ENCODE data around the gene CSPG4.
"Not testable (repeated sequence)": the region's sequence is repeated elsewhere in the genome, so short reads cannot be mapped to it uniquely, and the experiment has no call there.

The CSPG4 gene

GRCh38 chr15:75725006-75725718, 12.5 kb upstream of the CSPG4 start:
- DNase-seq (ENCODE audit: low spot score), result no peak

- DNase-seq (ENCODE audit: low spot score), result peak; percentile 97
Measured at GRCh38 chr15:75723847-75724660, 11.4 kb upstream of the CSPG4 start.

DNA sequence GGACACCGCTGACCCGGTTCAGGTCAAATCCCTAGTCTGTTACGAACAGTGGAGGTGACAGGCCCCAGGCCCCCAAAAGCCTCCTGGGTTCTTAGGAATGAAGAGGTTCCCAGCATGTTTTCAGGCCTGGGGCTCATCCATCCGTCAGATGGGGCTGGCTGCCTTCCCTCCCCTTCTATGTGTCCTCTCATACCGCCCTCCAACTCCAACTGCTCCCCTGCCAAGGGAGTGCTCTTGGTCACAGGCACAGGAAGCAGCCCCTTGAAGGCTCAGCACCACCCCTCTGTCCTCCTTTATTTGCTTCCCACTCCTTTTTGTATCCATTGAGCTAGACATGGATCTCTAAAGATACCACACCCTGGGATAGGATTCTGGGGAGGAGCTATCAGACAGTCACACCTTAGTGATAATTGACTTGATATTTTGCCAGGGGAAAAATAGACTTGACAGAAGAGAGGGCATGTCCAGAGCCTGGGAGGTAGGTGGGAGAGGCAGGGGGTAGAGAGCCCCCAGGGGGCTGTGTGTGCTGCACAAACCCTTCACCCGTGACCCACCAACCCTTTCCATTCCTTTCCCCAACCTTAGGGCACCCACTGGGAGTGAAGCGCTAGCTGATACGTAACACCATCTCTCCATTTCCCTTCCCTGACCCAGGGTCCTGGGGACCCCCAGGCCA, 10.7 kb upstream of the CSPG4 start:
- DNase-seq (ENCODE audit: low spot score), result no peak

DNA sequence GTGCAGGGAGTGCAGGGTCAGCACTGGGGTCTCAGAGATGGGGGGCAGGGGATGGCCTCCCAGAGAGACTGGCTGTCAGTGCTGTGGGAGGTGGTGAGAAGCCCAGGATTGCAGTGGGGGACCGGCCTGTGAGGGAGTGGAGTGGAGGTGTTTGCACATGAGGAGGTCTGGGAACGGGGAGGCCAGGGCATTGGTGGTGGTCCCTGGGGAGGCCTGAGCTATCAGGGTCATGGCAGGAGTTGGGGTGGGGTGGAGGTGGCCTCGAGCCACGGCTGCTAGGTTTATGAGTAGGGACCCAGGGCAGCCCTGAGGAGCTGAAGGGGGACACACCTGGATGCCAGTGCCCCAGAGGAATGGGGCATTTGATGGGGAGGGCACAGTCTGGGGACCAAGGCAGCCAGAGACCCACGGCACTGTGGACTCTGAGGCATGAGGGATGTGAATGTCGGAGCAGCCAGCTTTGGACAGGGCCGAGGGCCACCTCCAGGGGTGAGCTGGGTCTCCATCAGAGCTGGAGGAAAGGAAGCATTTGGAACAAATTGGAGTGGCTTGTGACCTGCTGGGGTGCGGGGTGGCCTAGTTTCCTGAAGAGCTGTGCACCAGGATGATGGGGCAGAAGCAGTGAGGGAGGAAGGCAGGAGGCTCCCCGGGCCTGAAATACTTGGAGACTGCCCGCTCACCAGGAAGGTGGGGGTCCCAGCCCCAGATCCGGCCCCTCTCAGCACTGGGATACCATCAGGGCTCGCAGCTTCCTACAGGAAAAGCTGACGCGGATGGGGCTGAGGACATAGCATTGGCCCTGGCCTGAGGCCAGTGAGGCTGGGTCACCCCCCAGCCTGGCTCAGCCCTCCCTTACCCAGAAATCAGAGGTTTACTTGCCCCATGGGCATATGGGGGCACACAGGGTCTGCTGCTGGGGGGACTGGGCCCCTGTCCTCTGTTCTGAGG, 9.5 kb upstream of the CSPG4 start:
- no peak for DNase-seq (ENCODE audit: low spot score)

GRCh38 chr15:75721480-75721922, 8.9 kb upstream of the CSPG4 start:
- no peak for DNase-seq (ENCODE audit: low spot score)

DNA sequence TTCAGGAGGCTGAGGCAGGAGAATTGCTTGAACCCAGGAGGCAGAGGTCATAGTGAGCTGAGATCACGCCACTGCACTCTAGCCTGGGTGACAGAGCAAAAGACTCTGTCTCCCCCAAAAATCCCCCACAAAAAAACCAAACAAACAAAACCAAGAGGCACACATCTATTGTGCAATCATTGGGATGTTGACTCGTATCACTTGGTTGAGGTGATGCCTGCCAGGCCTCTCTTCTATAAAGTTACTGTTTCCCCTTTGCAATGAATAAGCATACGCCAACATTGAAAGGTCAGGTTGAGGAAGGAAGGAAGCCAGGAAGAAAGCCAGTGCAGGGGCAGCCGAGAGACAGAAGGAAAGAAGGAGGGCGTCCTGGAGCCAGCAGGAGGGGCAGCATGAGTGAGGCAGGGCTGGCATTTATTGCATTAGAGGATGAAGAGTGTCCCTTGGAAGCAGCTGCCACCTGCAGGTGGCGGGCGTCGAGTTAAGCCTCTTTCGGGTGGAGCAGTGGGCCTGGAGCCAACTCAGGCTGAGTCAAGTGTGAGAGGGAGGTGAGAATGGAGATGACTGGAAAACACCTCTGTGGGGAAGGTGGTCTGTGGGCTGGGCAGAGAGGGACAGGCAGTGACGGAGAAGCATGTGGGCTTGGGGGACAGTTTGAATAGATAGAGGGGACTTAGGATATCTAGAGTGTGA, 8.3 kb upstream of the CSPG4 start:
- DNase-seq (ENCODE audit: low spot score), result no peak

- no peak for DNase-seq (ENCODE audit: low spot score)
Measured at GRCh38 chr15:75720297-75720696, 7.6 kb upstream of the CSPG4 start.

- DNase-seq (ENCODE audit: low spot score), result peak; percentile 81
Measured at GRCh38 chr15:75718328-75718727, 5.7 kb upstream of the CSPG4 start.

DNA sequence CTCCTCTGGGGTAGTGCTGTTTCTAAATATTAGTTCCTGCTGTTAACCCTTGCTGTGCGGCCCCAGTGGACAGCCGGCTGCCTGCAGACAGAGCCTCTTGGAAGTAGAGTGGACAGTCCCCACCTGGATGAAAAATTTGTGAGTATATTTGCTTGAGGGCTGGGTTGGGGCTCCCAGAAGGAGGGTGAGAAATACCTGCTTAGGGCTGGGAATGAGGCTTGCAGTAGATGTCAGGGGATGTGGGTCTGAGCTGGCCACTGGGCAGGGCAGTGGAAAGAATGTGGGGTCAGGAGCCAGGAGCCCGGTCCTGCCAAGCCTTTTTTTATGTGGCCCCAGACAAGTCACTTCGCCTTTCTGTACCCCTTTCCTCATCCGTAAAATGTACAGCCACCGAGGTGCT, 4.4 kb upstream of the CSPG4 start:
- DNase-seq (ENCODE audit: low spot score), result not testable (repeated sequence)

DNA sequence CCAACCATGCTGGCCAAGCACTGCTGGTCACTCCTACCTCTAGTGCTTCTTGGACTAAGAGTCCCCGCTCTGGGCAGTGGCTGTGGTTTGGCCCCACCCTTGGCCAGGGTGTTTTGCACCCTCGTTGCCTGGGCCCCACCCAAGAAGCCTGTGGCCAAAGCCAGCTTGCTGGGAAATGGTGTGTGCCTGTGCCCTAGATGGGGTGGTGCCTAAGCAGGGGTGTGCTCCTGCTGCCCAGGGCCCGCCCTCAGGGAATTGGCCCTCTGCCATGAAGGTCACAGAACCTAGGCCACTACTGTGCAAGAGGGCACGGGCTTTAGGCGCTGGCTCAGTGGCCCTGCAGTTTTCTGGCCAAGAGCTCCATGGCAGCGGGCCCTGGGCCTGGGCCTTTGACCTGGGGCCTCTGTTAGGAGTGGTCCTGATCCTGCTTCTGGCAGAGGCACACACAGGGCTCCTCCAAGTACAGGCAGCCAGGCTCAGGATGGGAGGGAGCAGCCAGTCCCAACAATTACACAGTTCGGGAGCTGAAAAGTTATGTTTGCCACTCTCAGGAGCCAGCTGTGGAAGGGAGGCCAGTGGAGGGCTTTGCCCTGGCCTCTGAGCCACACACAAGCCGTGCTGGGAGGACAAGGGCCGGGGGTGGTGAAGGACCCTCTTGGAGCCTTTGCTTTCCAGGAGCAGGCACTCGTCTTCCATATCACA, 3.8 kb upstream of the CSPG4 start:
- DNase-seq (ENCODE audit: low spot score), result not testable (repeated sequence)

DNA sequence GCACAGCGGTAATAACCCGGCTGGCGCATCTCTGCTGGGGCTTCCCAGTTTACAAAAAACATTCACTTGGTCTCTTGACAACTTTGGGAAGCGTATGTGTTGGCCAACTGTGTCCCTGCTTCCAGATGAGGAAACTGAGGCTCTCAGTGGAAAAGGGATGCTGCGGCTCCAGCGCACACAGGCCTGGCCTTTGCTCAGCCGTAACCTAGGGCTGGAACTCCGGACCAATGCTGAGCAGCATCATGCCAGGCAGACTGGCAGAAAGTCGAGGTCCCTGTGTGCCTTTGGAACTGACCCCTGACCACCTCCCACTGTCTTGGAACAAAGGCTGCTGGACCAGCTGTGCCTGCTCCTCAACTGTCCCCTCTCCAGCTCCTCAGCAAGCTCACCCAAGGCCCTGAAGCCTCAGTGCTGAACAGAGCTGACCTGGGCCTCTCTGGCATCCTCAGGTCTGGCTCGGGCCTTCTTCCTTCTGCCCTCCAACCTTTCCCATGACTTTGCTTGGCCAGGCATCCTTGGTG, 2.7 kb upstream of the CSPG4 start:
- not testable (repeated sequence) for DNase-seq (ENCODE audit: low spot score)

- no peak for DNase-seq (ENCODE audit: low spot score)
Measured at GRCh38 chr15:75714195-75714594, 1.5 kb upstream of the CSPG4 start.

DNA sequence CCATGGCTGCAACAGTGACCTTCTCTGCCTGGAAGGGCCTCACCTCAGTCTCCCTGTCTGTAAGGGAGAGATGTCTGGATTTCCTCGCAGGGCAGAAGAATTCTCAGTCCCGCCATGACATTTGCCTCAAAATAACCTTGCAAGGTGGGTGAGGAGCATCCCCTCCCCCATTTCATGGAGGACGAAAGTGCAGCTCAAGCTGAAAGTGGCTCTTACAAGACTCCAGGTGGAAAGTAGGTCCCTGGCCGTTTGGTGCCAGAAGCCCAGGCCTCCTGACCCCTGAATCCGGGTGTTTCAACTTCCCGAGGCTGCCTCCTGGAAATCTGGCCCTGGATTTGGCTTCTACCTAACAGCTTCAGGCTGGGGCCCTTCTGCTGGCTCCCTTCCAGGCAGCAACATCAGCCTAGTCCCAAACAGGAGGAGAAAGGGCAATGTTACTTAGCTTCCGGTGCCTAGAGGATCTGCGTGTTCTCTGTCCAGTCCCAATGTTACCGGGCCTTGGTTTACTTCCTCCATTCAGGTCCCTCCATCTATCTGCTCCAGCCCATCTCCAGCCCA, 769 bp upstream of the CSPG4 start:
- DNase-seq (ENCODE audit: low spot score), result peak; percentile 47

DNA sequence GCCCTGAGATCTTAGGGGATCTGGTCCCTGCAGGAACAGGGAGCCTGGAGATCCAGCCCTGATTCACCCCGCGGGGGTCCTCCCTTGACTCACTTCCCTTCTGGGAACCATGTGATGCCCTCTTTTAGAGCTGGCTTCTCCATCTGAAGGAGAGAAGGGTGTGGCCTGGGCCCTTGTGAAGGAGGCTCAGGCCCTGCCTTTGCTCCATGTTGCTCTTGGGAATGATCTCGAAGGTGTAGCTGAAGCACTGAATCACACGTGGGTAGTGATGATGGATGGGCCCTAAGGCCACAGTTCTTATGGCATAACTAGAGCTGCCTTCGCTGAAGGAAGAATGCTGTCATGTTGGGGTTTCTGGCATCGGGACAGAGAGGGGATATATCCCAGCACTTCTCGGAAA, 1.2 kb downstream of the CSPG4 start:
- DNase-seq (ENCODE audit: low spot score), result not testable (repeated sequence)

DNA sequence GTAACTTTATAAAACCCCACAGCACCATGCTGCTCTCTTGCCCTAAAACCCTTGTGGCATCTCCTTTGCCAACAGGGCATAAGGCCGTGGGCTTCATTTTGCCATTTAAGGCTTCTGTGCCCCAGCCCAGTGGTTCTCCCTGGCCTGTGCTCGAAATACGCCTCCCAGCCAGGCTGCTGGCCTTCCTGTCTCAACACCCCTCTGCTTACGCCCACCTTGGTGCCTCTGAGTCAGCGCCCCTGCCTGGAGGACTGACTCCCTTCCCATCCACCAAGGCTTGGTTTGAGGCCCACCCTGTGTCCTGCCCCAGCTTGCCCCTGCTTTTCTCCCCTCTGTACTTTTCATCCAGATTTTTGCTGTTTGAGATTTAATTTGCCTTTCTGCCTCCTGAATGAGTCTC, 1.8 kb downstream of the CSPG4 start:
- not testable (repeated sequence) for DNase-seq (ENCODE audit: low spot score)

- DNase-seq (ENCODE audit: low spot score), result not testable (repeated sequence)
Measured at GRCh38 chr15:75709458-75709857, 3.2 kb downstream of the CSPG4 start.

DNA sequence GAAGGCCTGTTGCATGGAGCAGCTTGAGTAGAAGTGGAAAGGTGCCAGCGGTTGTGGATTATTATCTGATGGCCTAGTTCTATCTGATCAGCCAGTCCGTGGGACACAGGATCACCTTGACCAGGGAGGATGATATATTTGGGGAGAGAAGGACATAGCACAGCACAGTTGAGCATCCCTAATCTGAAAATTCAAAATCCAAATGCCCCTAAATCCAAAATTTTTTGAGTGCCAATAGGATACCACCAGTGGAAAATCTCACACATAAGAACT, 6.0 kb downstream of the CSPG4 start:
- no peak for DNase-seq (ENCODE audit: low spot score)

GRCh38 chr15:75705854-75706681, 6.6 kb downstream of the CSPG4 start:
- no peak for DNase-seq (ENCODE audit: low spot score)

DNA sequence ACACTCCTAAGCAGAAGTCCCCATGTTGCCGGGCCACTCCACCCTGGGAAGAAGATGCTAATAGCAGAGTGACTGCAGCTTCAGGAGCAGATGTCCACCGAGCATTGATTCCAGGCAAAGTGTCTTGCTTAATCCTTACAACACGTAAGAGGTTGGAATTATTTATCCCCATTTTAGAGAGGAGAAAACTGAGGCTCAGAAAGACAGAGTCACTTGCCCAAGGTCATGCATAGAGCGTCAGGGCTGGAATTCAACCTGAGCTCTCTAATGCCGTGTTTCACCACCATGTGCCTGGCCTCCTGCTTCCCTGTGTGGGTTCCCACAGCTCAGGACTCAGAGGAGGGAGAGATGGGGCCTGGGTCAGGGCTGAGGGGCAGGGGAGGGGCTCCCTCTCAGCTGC, 7.3 kb downstream of the CSPG4 start:
- DNase-seq (ENCODE audit: low spot score), result not testable (repeated sequence)

Data from AG08396 (cell line).